ENCODE results near the gene MEGF8. TPM values are rescaled to one million over a fixed set of nuclear protein-coding genes. Genes with fewer than 3 reads are reported as not detected.

Gene MEGF8
- total RNA-seq, 2 donors from 2014 or later: 13.4 to 16.5 TPM

DNA sequence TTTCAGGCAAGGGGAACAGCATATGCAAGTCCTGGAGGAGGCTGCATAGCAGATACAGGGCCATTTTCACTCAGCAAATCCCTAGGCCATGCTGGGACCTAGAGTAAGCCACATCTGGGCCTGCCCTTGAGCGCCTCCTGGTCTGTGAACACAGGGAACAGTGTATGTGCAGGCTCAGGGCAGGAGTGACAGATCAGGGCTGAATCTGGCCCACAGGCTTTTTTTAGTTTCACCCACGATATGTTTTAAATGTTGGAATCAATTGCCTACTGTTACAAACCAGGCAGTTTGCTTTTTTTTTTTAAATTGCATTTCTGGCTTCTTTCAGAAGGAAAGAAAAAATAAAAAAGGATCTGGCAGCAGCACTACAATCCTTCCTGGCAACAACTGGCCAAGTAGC, 13.8 kb upstream of the MEGF8 start:
- intact Hi-C loops (cut with DNase I): no loop called here
- no peaks in the 10 kb centered on the region for H3K4me1 ChIP-seq
- H3K9ac ChIP-seq (ENCODE audit: low read depth in 2 of 2, low read length in 2 of 2): no peak overlapping the region
- no peak overlapping the region for H3K4me3 ChIP-seq
- DNase-seq: no peak
- no peaks in the 10 kb centered on the region for H3K36me3 ChIP-seq
- TF ChIP-seq, protein P1, sequence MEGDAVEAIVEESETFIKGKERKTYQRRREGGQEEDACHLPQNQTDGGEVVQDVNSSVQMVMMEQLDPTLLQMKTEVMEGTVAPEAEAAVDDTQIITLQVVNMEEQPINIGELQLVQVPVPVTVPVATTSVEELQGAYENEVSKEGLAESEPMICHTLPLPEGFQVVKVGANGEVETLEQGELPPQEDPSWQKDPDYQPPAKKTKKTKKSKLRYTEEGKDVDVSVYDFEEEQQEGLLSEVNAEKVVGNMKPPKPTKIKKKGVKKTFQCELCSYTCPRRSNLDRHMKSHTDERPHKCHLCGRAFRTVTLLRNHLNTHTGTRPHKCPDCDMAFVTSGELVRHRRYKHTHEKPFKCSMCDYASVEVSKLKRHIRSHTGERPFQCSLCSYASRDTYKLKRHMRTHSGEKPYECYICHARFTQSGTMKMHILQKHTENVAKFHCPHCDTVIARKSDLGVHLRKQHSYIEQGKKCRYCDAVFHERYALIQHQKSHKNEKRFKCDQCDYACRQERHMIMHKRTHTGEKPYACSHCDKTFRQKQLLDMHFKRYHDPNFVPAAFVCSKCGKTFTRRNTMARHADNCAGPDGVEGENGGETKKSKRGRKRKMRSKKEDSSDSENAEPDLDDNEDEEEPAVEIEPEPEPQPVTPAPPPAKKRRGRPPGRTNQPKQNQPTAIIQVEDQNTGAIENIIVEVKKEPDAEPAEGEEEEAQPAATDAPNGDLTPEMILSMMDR (IDR thresholded peaks at IDR 0.05): no peak
- H3K9me3 ChIP-seq: no peaks in the 10 kb centered on the region
- H3K27ac ChIP-seq: no peak overlapping the region
- H3K27me3 ChIP-seq: peaks cover 9% of the 10 kb centered on the region

DNA sequence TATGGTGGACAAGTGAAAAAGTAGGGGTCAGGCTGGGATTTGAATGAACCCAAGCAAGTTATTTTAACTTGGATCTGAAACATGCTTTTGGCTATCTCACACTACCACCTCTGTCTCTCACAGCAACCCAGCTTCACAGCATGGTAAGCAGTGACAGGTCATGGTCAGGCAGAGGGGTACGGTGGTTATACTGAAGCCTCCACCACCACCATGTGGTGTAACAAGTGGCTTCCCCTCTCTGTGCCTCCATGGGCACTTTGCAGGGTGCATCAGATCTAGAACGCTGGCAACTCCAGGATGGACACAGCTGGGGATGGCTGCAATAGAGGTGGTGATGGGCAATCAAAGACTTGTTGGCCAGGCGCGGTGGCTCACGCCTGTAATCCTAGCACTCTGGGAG, 13.1 kb upstream of the MEGF8 start:
- TF ChIP-seq, protein P1 (IDR thresholded peaks at IDR 0.05): no peak
- H3K36me3 ChIP-seq: no peaks in the 10 kb centered on the region
- no peak overlapping the region for H3K4me3 ChIP-seq
- H3K27ac ChIP-seq: no peak overlapping the region
- intact Hi-C loops (cut with DNase I): no loop called here
- no peaks in the 10 kb centered on the region for H3K4me1 ChIP-seq
- peaks cover 9% of the 10 kb centered on the region for H3K27me3 ChIP-seq
- no peaks in the 10 kb centered on the region for H3K9me3 ChIP-seq
- no peak overlapping the region for H3K9ac ChIP-seq (ENCODE audit: low read depth in 2 of 2, low read length in 2 of 2)
- DNase-seq: no peak

DNA sequence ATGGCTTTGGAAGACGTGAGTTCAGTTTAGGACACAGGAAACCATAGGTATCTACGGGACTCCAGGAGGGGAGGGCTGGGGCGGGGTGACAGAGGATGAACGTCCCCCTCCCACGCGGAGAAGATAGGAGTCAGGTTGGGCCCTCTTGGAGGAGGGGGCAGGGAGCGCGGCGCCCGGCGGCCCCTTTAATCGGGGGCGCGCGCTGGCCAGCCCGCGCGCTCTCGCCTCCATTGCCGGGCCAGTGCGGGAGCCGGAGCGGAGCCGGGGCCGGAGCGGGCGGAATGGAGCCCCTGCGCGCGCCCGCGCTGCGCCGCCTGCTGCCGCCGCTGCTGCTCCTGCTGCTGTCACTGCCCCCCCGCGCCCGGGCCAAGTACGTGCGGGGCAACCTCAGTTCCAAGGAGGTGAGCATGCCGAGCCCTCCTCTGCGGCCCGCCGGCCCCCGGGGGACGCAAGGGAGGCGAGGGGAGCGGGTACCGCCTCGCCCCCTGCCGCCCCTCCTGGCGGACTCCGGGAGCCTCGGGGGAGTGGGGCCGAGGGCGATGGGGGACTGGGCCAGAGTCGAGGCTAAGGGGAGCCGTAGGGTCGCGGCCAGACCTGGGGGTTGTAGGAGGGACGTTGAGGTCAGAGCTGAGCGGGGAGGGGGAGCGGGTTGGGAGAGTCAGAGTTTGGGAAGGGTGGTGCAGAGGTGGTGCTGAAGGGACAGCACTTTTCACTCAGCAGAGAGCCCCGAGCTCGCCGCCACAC, 12.2 kb upstream of the MEGF8 start, which contains the start of gene TMEM145:
Gene TMEM145, plus strand, starts transcription at position 214 of the 744 bp plus-strand sequence. Its CDS starts 68 bp downstream, at position 282.
- no peaks in the 10 kb centered on the region for H3K36me3 ChIP-seq
- H3K9me3 ChIP-seq: no peaks in the 10 kb centered on the region
- no peak for DNase-seq
- no peaks in the 10 kb centered on the region for H3K4me1 ChIP-seq
- H3K4me3 ChIP-seq: peak within 1 kb of the TSS; percentile 43
- H3K27me3 ChIP-seq: peaks cover 9% of the 10 kb centered on the region
- no peak within 1 kb of the TSS for H3K27ac ChIP-seq
- TF ChIP-seq, protein P1 (IDR thresholded peaks at IDR 0.05): no peak
- intact Hi-C loops (cut with DNase I): no loop called here
- H3K9ac ChIP-seq (ENCODE audit: low read depth in 2 of 2, low read length in 2 of 2): no peak within 1 kb of the TSS

DNA sequence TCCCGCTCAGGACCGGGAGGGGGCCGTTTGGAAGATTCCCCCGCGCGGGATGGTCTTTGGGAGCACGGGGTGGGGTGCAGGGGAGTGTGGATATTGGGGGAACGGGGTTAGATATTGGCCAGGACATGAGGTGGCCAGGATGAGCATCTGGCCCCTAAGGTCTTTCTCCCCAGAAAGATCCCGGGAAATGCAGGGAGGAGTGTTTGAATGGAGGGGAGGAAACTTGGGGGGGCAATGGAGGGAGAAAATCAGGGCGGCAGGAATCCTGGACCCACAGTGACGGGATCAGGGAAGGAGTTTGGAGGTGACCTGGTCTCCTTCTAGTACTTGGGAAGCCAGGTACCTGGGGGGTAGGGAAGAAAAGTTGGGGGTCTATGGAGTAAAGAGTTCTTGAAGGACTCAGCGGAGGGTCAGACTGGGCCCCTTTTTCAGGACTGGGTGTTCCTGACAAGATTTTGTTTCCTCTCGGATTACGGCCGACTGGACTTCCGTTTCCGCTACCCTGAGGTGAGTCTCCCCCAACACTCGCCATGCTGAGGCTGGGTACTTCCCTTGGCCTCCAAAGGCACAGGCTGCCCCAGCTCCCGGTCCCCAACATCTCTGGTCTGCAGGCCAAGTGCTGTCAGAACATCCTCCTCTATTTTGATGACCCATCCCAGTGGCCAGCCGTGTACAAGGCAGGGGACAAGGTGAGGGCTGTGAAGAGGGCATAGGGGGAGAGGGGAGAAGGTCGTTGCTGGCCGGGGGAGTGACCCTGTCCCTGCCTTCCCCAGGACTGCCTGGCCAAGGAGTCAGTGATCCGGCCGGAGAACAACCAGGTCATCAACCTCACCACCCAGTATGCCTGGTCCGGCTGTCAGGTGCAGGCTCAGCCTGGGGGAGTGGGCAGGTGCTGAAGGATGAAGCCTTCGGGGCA, 11.3 kb upstream of the MEGF8 start:
- no peak overlapping the region for H3K27ac ChIP-seq
- no peak overlapping the region for H3K4me3 ChIP-seq
- TF ChIP-seq, protein P1 (IDR thresholded peaks at IDR 0.05): no peak
- H3K4me1 ChIP-seq: no peaks in the 10 kb centered on the region
- no peaks in the 10 kb centered on the region for H3K9me3 ChIP-seq
- H3K36me3 ChIP-seq: no peaks in the 10 kb centered on the region
- DNase-seq: no peak
- peaks cover 9% of the 10 kb centered on the region for H3K27me3 ChIP-seq
- no peak overlapping the region for H3K9ac ChIP-seq (ENCODE audit: low read depth in 2 of 2, low read length in 2 of 2)
- intact Hi-C loops (cut with DNase I): no loop called here

DNA sequence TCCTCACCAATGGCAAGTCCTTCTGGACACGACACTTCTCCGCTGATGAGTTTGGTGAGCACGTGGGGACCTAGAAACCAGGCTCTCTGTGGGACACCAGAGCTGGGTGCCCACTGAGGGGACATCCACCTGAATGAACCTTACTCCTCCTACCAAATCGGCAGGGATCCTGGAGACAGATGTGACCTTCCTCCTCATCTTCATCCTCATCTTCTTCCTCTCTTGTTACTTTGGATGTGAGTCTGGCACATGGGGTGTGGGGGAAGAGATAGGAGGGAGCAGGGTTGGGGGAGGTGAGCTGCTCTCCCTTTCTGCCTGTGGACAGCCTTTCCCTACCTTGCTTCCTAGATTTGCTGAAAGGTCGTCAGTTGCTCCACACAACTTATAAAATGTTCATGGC, 10.4 kb upstream of the MEGF8 start:
- TF ChIP-seq, protein P1 (IDR thresholded peaks at IDR 0.05): no peak
- Histone ChIP-seq H3K9me3 (no peaks in the 10 kb centered on the region), H3K4me1 (no peaks in the 10 kb centered on the region), H3K4me3 (no peak overlapping the region), H3K36me3 (no peaks in the 10 kb centered on the region), H3K27me3 (peaks cover 9% of the 10 kb centered on the region), H3K27ac (no peak overlapping the region), H3K9ac (ENCODE audit: low read depth in 2 of 2, low read length in 2 of 2) (no peak overlapping the region)
- intact Hi-C loops (cut with DNase I): no loop called here
- no peak for DNase-seq
